ENCODE results near the gene TRAP1. TPM values are rescaled to one million over a fixed set of nuclear protein-coding genes. Genes with fewer than 3 reads are reported as not detected.
"Not testable (repeated sequence)": the region's sequence is repeated elsewhere in the genome, so short reads cannot be mapped to it uniquely, and the experiment has no call there.

Gene TRAP1
- total and polyA plus RNA-seq, 2 experiments from 2014 or later: 143 to 228 TPM

- not testable (repeated sequence) for H4K20me1 ChIP-seq (replicated peaks; ENCODE audit: insufficient read depth); H3K27ac Mint-ChIP-seq; H3K4me3 ChIP-seq; H3K4me1 ChIP-seq (ENCODE audit: insufficient read depth); DNase-seq (ENCODE audit: low spot score); H3K27ac ChIP-seq (ENCODE audit: low read depth); H3K9me2 ChIP-seq (ENCODE audit: insufficient read depth); H2AFZ ChIP-seq; H3K79me2 ChIP-seq (replicated peaks; ENCODE audit: insufficient read depth); H3K4me2 ChIP-seq; H3K4me3 Mint-ChIP-seq; H3K9me3 Mint-ChIP-seq; H3K27me3 ChIP-seq (ENCODE audit: insufficient read depth); ATAC-seq
- peaks cover 22% of the 10 kb centered on the region for H3K27me3 Mint-ChIP-seq (ENCODE audit: insufficient read depth, low read depth, poor library complexity)
- H3K4me1 Mint-ChIP-seq: peaks cover 30% of the 10 kb centered on the region; the same call in 2 of the 3 replicates
- Histone ChIP-seq H3F3A (replicated peaks; ENCODE audit: low read depth) (peaks cover 32% of the 10 kb centered on the region; the same call in 1 of the 2 replicates), H3K36me3 (ENCODE audit: insufficient read depth) (peaks cover 18% of the 10 kb centered on the region)
- peaks cover 82% of the 10 kb centered on the region for H3K36me3 Mint-ChIP-seq (ENCODE audit: low read depth)
Measured at GRCh38 chr16:3656160-3656490, 61.2 kb downstream of the TRAP1 start.

- Mint-ChIP-seq H3K36me3 (ENCODE audit: low read depth) (peaks cover 82% of the 10 kb centered on the region), H3K27ac (peak overlapping the region; percentile 88; the same call in 1 of the 2 replicates), H3K27me3 (ENCODE audit: insufficient read depth, low read depth, poor library complexity) (peaks cover 22% of the 10 kb centered on the region), H3K4me3 (no peak overlapping the region), H3K4me1 (peaks cover 30% of the 10 kb centered on the region; the same call in 2 of the 3 replicates), H3K9me3 (no peaks in the 10 kb centered on the region)
- no peaks in the 10 kb centered on the region; the same call in none of the 2 replicates for H4K20me1 ChIP-seq (replicated peaks; ENCODE audit: insufficient read depth)
- no peak for DNase-seq (ENCODE audit: low spot score)
- peak overlapping the region; percentile 74; the same call in 1 of the 2 replicates for H3K27ac ChIP-seq (ENCODE audit: low read depth)
- H3K79me2 ChIP-seq (replicated peaks; ENCODE audit: insufficient read depth): no peaks in the 10 kb centered on the region
- no peaks in the 10 kb centered on the region for H3K27me3 ChIP-seq (ENCODE audit: insufficient read depth)
- no peak overlapping the region for H2AFZ ChIP-seq
- H3K36me3 ChIP-seq (ENCODE audit: insufficient read depth): peaks cover 15% of the 10 kb centered on the region; the same call in 1 of the 2 replicates
- H3K4me1 ChIP-seq (ENCODE audit: insufficient read depth): peaks cover 7% of the 10 kb centered on the region
- H3K4me2 ChIP-seq: no peak overlapping the region
- ATAC-seq: no peak
- no peak overlapping the region for H3K4me3 ChIP-seq
- peaks cover 27% of the 10 kb centered on the region; the same call in 1 of the 2 replicates for H3F3A ChIP-seq (replicated peaks; ENCODE audit: low read depth)
- no peaks in the 10 kb centered on the region for H3K9me2 ChIP-seq (ENCODE audit: insufficient read depth)
- TF ChIP-seq JUNB (IDR thresholded peaks at IDR 0.05; ENCODE audit: unreplicated experiment): no peak
- TF ChIP-seq ZNF114 (CRISPR knock-in tag; IDR thresholded peaks at IDR 0.05): no peak
- TF ChIP-seq CREB1 (CRISPR knock-in tag; IDR thresholded peaks at IDR 0.05; ENCODE audit: low read depth): no peak
- no peak for TF ChIP-seq ZNF462 (CRISPR knock-in tag; IDR thresholded peaks at IDR 0.05)
- TF ChIP-seq EZH2phosphoT487 (IDR thresholded peaks at IDR 0.05; ENCODE audit: unreplicated experiment): no peak
- TF ChIP-seq ZNF331 (CRISPR knock-in tag; IDR thresholded peaks at IDR 0.05; ENCODE audit: low read depth): no peak
- TF ChIP-seq STAT1 (IDR thresholded peaks at IDR 0.05; ENCODE audit: unreplicated experiment): no peak
- TF ChIP-seq CTCF (conservative IDR thresholded peaks at IDR 0.05; ENCODE audit: low read depth in 2 of 2): no peak
- TF ChIP-seq POLR2AphosphoS5 (IDR thresholded peaks at IDR 0.05; ENCODE audit: low read depth): no peak
- TF ChIP-seq REST (IDR thresholded peaks at IDR 0.05; ENCODE audit: unreplicated experiment): no peak
Measured at GRCh38 chr16:3655396-3656159, 61.7 kb downstream of the TRAP1 start.
